Effector memory CD4-positive, alpha-beta T cell (primary cell): ENCODE results near the gene AIFM2.
A peak's percentile ranks its signal among the peaks of the same experiment; 100 is the strongest.
"Not testable (repeated sequence)": the region's sequence is repeated elsewhere in the genome, so short reads cannot be mapped to it uniquely, and the experiment has no call there.

Experiments
- DNase-seq, 3 donors: peaks; one replicate each; pipeline ENCODE4 v3.0.0-alpha.2; 2020
- H3K27ac ChIP-seq: 2 replicates; pipeline ENCODE4 v1.7.0; 2013; ENCODE audit warnings: mild to moderate bottlenecking, low read length, moderate library complexity; ENCODE audit not compliant: insufficient read depth, poor library complexity, severe bottlenecking
- H3K27me3 ChIP-seq: replicated peaks from 2 replicates; pipeline ENCODE4 v1.7.0; 2013; ENCODE audit warnings: mild to moderate bottlenecking, low read length; ENCODE audit not compliant: insufficient read depth, control insufficient read depth, poor library complexity, severe bottlenecking
- H3K36me3 ChIP-seq: 2 replicates; pipeline ENCODE4 v1.7.0; 2013; ENCODE audit warnings: mild to moderate bottlenecking, low read length, moderate library complexity; ENCODE audit not compliant: control insufficient read depth, insufficient read depth
- H3K4me1 ChIP-seq: 2 replicates; pipeline ENCODE4 v1.7.0; 2013; ENCODE audit warnings: low read length, mild to moderate bottlenecking; ENCODE audit not compliant: control insufficient read depth, insufficient read depth, poor library complexity, severe bottlenecking
- H3K4me3 ChIP-seq: 2 replicates; pipeline ENCODE4 v1.7.0; 2013; ENCODE audit warnings: low read length, low read depth, mild to moderate bottlenecking; ENCODE audit not compliant: insufficient read depth, poor library complexity, severe bottlenecking
- H3K9me3 ChIP-seq: 2 replicates; pipeline ENCODE4 v1.7.0; 2013; ENCODE audit warnings: mild to moderate bottlenecking, low read length, moderate library complexity; ENCODE audit not compliant: control insufficient read depth

AIFM2 gene

GRCh38 chr10:70115948-70116682 lies 16.5 kb downstream of the AIFM2 start:
- DNase-seq, result peak; percentile 19 to 33 (median 21)
- H3K36me3 ChIP-seq, result peaks cover 25% of the 10 kb centered on the region
- no peaks in the 10 kb centered on the region for H3K9me3 ChIP-seq
- no peaks in the 10 kb centered on the region for H3K27me3 ChIP-seq
- no peak overlapping the region for H3K4me3 ChIP-seq
- no peak overlapping the region for H3K27ac ChIP-seq
- H3K4me1 ChIP-seq, result peaks cover 6% of the 10 kb centered on the region

GRCh38 chr10:70114902-70115301 lies 17.7 kb downstream of the AIFM2 start:
- Histone ChIP-seq H3K4me1 (peaks cover 6% of the 10 kb centered on the region), H3K4me3 (no peak overlapping the region), H3K36me3 (peaks cover 29% of the 10 kb centered on the region), H3K9me3 (no peaks in the 10 kb centered on the region), H3K27ac (no peak overlapping the region), H3K27me3 (no peaks in the 10 kb centered on the region)
- no peak for DNase-seq

DNA sequence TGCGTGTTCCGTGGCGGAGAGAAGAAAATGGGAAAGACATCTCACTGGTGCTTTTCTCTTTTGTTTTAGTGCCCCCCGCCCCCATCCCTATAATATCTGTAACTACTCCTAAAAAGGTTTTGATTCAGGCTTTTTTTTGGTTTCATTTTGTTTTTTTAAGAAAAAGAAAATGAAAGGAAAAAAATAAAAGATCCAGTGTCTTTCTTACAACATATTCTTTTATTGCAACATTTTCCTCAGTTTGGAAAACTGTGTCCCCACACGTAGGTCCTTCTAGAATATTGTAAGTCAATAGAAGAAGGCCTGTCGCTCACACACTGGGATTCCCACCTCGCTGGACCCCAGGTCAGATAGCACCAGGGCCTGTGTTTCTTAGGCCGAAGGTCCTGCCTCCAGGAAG lies 20.6 kb downstream of the AIFM2 start:
- DNase-seq, result no peak
- H3K9me3 ChIP-seq, result no peaks in the 10 kb centered on the region
- H3K27me3 ChIP-seq, result no peaks in the 10 kb centered on the region
- no peak overlapping the region for H3K27ac ChIP-seq
- H3K36me3 ChIP-seq, result peaks cover 41% of the 10 kb centered on the region
- H3K4me3 ChIP-seq, result no peak overlapping the region
- peaks cover 6% of the 10 kb centered on the region for H3K4me1 ChIP-seq

DNA sequence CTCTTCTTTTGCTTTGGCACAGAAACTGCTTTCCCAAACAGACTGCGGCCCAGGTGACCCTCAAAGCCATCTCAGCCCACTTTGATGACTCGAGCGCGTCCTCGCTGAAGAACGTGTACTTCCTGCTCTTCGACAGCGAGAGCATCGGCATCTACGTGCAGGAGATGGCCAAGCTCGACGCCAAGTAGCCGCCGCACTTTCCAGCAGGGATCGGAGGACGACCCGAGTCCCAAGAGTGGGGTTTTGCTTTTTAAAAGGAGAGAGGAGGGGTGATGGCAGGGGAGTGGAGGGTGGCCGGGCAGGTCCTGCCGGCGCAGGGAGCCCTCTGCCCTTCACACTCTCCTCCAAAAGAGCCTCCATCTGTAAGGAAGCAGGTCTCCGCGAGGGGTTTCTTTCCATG lies 21.1 kb downstream of the AIFM2 start:
- Histone ChIP-seq H3K27me3 (no peaks in the 10 kb centered on the region), H3K4me3 (no peak overlapping the region), H3K9me3 (no peaks in the 10 kb centered on the region), H3K27ac (no peak overlapping the region), H3K36me3 (peaks cover 41% of the 10 kb centered on the region), H3K4me1 (peaks cover 6% of the 10 kb centered on the region)
- DNase-seq, result no peak

- Histone ChIP-seq H3K27me3 (no peaks in the 10 kb centered on the region), H3K4me3 (no peak overlapping the region), H3K27ac (no peak overlapping the region), H3K4me1 (no peaks in the 10 kb centered on the region), H3K36me3 (peaks cover 37% of the 10 kb centered on the region), H3K9me3 (no peaks in the 10 kb centered on the region)
- no peak for DNase-seq
These were observed 23.4 kb downstream of the AIFM2 start for GRCh38 chr10:70109064-70109729.

- peaks cover 25% of the 10 kb centered on the region for H3K36me3 ChIP-seq
- no peaks in the 10 kb centered on the region for H3K9me3 ChIP-seq
- no peaks in the 10 kb centered on the region for H3K4me1 ChIP-seq
- no peaks in the 10 kb centered on the region for H3K27me3 ChIP-seq
- no peak overlapping the region for H3K4me3 ChIP-seq
- DNase-seq, result no peak
- H3K27ac ChIP-seq, result peak overlapping the region; percentile 22
These were observed 25.4 kb downstream of the AIFM2 start for GRCh38 chr10:70106958-70107791.

GRCh38 chr10:70101668-70102067 lies 31.0 kb downstream of the AIFM2 start:
- Histone ChIP-seq H3K4me3 (no peak overlapping the region), H3K27ac (no peak overlapping the region), H3K36me3 (peaks cover 27% of the 10 kb centered on the region), H3K4me1 (no peaks in the 10 kb centered on the region), H3K27me3 (no peaks in the 10 kb centered on the region), H3K9me3 (no peaks in the 10 kb centered on the region)
- no peak for DNase-seq

- not testable (repeated sequence) for H3K9me3 ChIP-seq, H3K27ac ChIP-seq, H3K4me3 ChIP-seq, H3K4me1 ChIP-seq, H3K27me3 ChIP-seq, DNase-seq
- H3K36me3 ChIP-seq, result peaks cover 29% of the 10 kb centered on the region
These were observed 31.5 kb downstream of the AIFM2 start for GRCh38 chr10:70101068-70101562.

GRCh38 chr10:70098271-70098670 lies 34.4 kb downstream of the AIFM2 start:
- no peak for DNase-seq
- H3K4me1 ChIP-seq, result peaks cover 5% of the 10 kb centered on the region
- H3K36me3 ChIP-seq, result peaks cover 29% of the 10 kb centered on the region
- no peaks in the 10 kb centered on the region for H3K9me3 ChIP-seq
- H3K27me3 ChIP-seq, result no peaks in the 10 kb centered on the region
- H3K4me3 ChIP-seq, result no peak overlapping the region
- no peak overlapping the region for H3K27ac ChIP-seq
